ENCODE measurements around the gene CCDC3. TPM values are rescaled to one million over a fixed set of nuclear protein-coding genes. Genes with fewer than 3 reads are reported as not detected.

The CCDC3 gene
- total RNA-seq, 4 donors from 2014 or later, result 5.6 to 34.3 (median 13.4) TPM

- Histone ChIP-seq H3K27ac (no peak overlapping the region), H3K9me3 (no peaks in the 10 kb centered on the region), H3K36me3 (no peaks in the 10 kb centered on the region), H3K4me1 (peaks cover 0 to 3% (median 0%) of the 10 kb centered on the region in 3 donors), H3K27me3 (no peaks in the 10 kb centered on the region), H3K4me3 (no peak overlapping the region)
- intact Hi-C loops (cut with DNase I), result no loop called here
- 74 to 87% methylated on average over 12 to 13 of the region's 13 CpGs for WGBS, 2 donors
- DNase-seq, result no peak
- TF ChIP-seq POLR2A (IDR thresholded peaks at IDR 0.05), result no peak
- TF ChIP-seq CTCF (IDR thresholded peaks at IDR 0.05), result no peak
Observed at GRCh38 chr10:12922117-12922900, 79.2 kb downstream of the CCDC3 start.

GRCh38 chr10:12921163-12921562 lies 80.3 kb downstream of the CCDC3 start:
- WGBS, 2 donors, result 64 to 77% methylated on average over 6 of the region's 6 CpGs

GRCh38 chr10:12919574-12919973 lies 81.9 kb downstream of the CCDC3 start:
- WGBS, 2 donors, result 26 to 41% methylated on average over 3 to 5 of the region's 6 CpGs
- no peak for TF ChIP-seq CTCF (IDR thresholded peaks at IDR 0.05)

More at GRCh38 chr10:12921163-12921562, 80.3 kb downstream of the CCDC3 start:
- intact Hi-C loops (cut with DNase I), result no loop called here
- H3K9me3 ChIP-seq, result no peaks in the 10 kb centered on the region
- peaks cover 0 to 3% (median 0%) of the 10 kb centered on the region in 3 donors for H3K4me1 ChIP-seq
- H3K27ac ChIP-seq, result no peak overlapping the region
- no peak for DNase-seq
- no peaks in the 10 kb centered on the region for H3K36me3 ChIP-seq
- TF ChIP-seq POLR2A (IDR thresholded peaks at IDR 0.05) (no peak), CTCF (IDR thresholded peaks at IDR 0.05) (no peak)
- no peaks in the 10 kb centered on the region for H3K27me3 ChIP-seq
- no peak overlapping the region for H3K4me3 ChIP-seq

GRCh38 chr10:12916587-12916986 lies 84.9 kb downstream of the CCDC3 start:
- Histone ChIP-seq H3K27ac (no peak overlapping the region), H3K36me3 (no peaks in the 10 kb centered on the region), H3K27me3 (no peaks in the 10 kb centered on the region), H3K9me3 (no peaks in the 10 kb centered on the region), H3K4me3 (no peak overlapping the region), H3K4me1 (peaks cover 0 to 3% (median 0%) of the 10 kb centered on the region in 3 donors)
- no peak for DNase-seq
- 94 to 100% methylated on average over 1 to 2 of the region's 4 CpGs for WGBS, 2 donors
- no peak for TF ChIP-seq CTCF (IDR thresholded peaks at IDR 0.05)
- no peak for TF ChIP-seq POLR2A (IDR thresholded peaks at IDR 0.05)
- intact Hi-C loops (cut with DNase I), result no loop called here

More at GRCh38 chr10:12919574-12919973, 81.9 kb downstream of the CCDC3 start:
- Histone ChIP-seq H3K27me3 (no peaks in the 10 kb centered on the region), H3K27ac (no peak overlapping the region), H3K4me1 (peaks cover 0 to 3% (median 0%) of the 10 kb centered on the region in 3 donors), H3K36me3 (no peaks in the 10 kb centered on the region), H3K4me3 (no peak overlapping the region), H3K9me3 (no peaks in the 10 kb centered on the region)
- no peak for DNase-seq
- intact Hi-C loops (cut with DNase I), result no loop called here

GRCh38 chr10:12915637-12916168 lies 85.8 kb downstream of the CCDC3 start:
- WGBS, 2 donors, result 100% methylated on average over 1 of the region's 3 CpGs
- DNase-seq, result no peak
- TF ChIP-seq POLR2A (IDR thresholded peaks at IDR 0.05), result no peak
- no peak for TF ChIP-seq CTCF (IDR thresholded peaks at IDR 0.05)
- Histone ChIP-seq H3K9me3 (no peaks in the 10 kb centered on the region), H3K27me3 (no peaks in the 10 kb centered on the region), H3K27ac (no peak overlapping the region), H3K36me3 (no peaks in the 10 kb centered on the region), H3K4me3 (no peak overlapping the region), H3K4me1 (peaks cover 0 to 4% (median 0%) of the 10 kb centered on the region in 3 donors)
- intact Hi-C loops (cut with DNase I), result no loop called here
